Neural cell (in vitro differentiated cells): ENCODE results near the gene PTGR1. TPM values are rescaled to one million over a fixed set of nuclear protein-coding genes. Genes with fewer than 3 reads are reported as not detected.

Experiments used
- H2AFZ ChIP-seq: fragments of 200-600, 300-800 bp; sonication (generic), shearing (Covaris generic); 2 replicates; pipeline ENCODE4 v1.6.0; 2014; ENCODE audit warnings: low read depth, mild to moderate bottlenecking, antibody characterized with exemption, low read length, moderate library complexity
- H3F3A ChIP-seq: fragments of 200-600 bp; shearing (Covaris generic); 2 replicates; pipeline ENCODE4 v1.6.1; 2016; ENCODE audit warnings: mild to moderate bottlenecking, moderate library complexity, mixed read lengths, antibody characterized with exemption, low read length; ENCODE audit not compliant: insufficient read depth, poor library complexity, severe bottlenecking
- H3K27ac ChIP-seq: fragments of 200-600, 300-800 bp; sonication (generic), shearing (Covaris generic); 2 replicates; pipeline ENCODE4 v1.5.1; 2014; ENCODE audit warnings: mild to moderate bottlenecking, low read length, moderate library complexity
- H3K27me3 ChIP-seq: fragments of 300-800, 200-600 bp; sonication (generic), shearing (Covaris generic); 2 replicates; pipeline ENCODE4 v1.6.0; 2014; ENCODE audit warnings: mild to moderate bottlenecking, low read depth, low read length, moderate library complexity; ENCODE audit not compliant: insufficient read depth
- H3K36me3 ChIP-seq: fragments of 300-800, 200-600 bp; sonication (generic), shearing (Covaris generic); 2 replicates; pipeline ENCODE4 v1.5.1; 2014; ENCODE audit warnings: mild to moderate bottlenecking, antibody characterized with exemption, low read length, moderate library complexity; ENCODE audit not compliant: insufficient read depth
- H3K4me2 ChIP-seq: fragments of 300-800, 200-600 bp; sonication (generic), shearing (Covaris generic); 2 replicates; pipeline ENCODE4 v1.6.0; 2014; ENCODE audit warnings: mild to moderate bottlenecking, low read length
- H3K4me3 ChIP-seq: fragments of 300-800, 200-600 bp; sonication (generic), shearing (Covaris generic); 2 replicates; pipeline ENCODE4 v1.5.1; 2014; ENCODE audit warnings: mild to moderate bottlenecking, low read length, moderate library complexity
- H3K79me2 ChIP-seq: fragments of 200-600 bp; shearing (Covaris generic); replicated peaks from 2 replicates; pipeline ENCODE4 v1.6.0; 2014; ENCODE audit warnings: mild to moderate bottlenecking, low read length, moderate library complexity; ENCODE audit not compliant: insufficient read depth
- H3K9ac ChIP-seq: fragments of 300-800, 200-600 bp; sonication (generic), shearing (Covaris generic); 2 replicates; pipeline ENCODE4 v1.6.1; 2016; ENCODE audit warnings: mild to moderate bottlenecking, low read length, mixed read lengths
- H3K9me2 ChIP-seq: fragments of 200-600 bp; shearing (Covaris generic); 2 replicates; pipeline ENCODE4 v1.6.1; 2016; ENCODE audit warnings: mild to moderate bottlenecking, low read length, mixed read lengths; ENCODE audit not compliant: insufficient read depth
- H3K9me3 ChIP-seq: fragments of 200-600, 300-800 bp; sonication (generic), shearing (Covaris generic); 2 replicates; pipeline ENCODE4 v1.6.1; 2016; ENCODE audit warnings: mild to moderate bottlenecking, mixed run types, low read length, moderate library complexity, mixed read lengths
- H4K20me1 ChIP-seq: fragments of 200-600 bp; shearing (Covaris generic); 2 replicates; pipeline ENCODE4 v1.6.1; 2016; ENCODE audit warnings: mild to moderate bottlenecking, mixed run types; ENCODE audit not compliant: insufficient read depth
- EP300 ChIP-seq: fragments of 450-650 bp; conservative IDR thresholded peaks from 2 replicates; pipeline ENCODE4 v1.6.1; 2014; ENCODE audit warnings: antibody characterized with exemption, mild to moderate bottlenecking, moderate library complexity; ENCODE audit not compliant: poor library complexity, severe bottlenecking
- EZH2 ChIP-seq: fragments of 200-600, 300-800 bp; shearing (Covaris generic), sonication (generic); IDR thresholded peaks from 2 replicates; pipeline ENCODE4 v1.6.1; 2014; ENCODE audit warnings: antibody characterized with exemption, low read length, borderline replicate concordance, mild to moderate bottlenecking; ENCODE audit not compliant: insufficient read depth, poor library complexity, severe bottlenecking
- MXI1 ChIP-seq: fragments of 450-650 bp; conservative IDR thresholded peaks from 2 replicates; pipeline ENCODE4 v1.6.1; 2014; ENCODE audit warnings: antibody characterized with exemption, mild to moderate bottlenecking; ENCODE audit not compliant: poor library complexity, severe bottlenecking
- POLR2AphosphoS5 ChIP-seq: IDR thresholded peaks from 2 replicates; pipeline ENCODE4 v1.6.1; 2012
- RAD21 ChIP-seq: fragments of 450-650 bp; conservative IDR thresholded peaks from 2 replicates; pipeline ENCODE4 v1.6.1; 2014; ENCODE audit warnings: antibody characterized with exemption, mild to moderate bottlenecking, moderate library complexity
- REST ChIP-seq: IDR thresholded peaks from 2 replicates; pipeline ENCODE4 v1.6.1; 2012; ENCODE audit warnings: borderline replicate concordance
- SMC3 ChIP-seq: fragments of 450-650 bp; conservative IDR thresholded peaks from 2 replicates; pipeline ENCODE4 v1.6.1; 2014; ENCODE audit warnings: antibody characterized with exemption, mild to moderate bottlenecking, moderate library complexity; ENCODE audit not compliant: poor library complexity
- TAF1 ChIP-seq: IDR thresholded peaks from 2 replicates; pipeline ENCODE4 v1.6.1; 2012; ENCODE audit warnings: low read depth
- polyA plus RNA-seq: library from polyadenylated mRNA; depleted of rRNA; stranded (reverse); fragments of >200 nt; gene quantifications from 2 replicates; pipeline ENCODE4 v1.2.3, GENCODE V29; 2014
- TF ChIP-seq, protein P1 (sequence below): fragments of 450-650 bp; IDR thresholded peaks from 2 replicates; pipeline ENCODE4 v1.5.1; 2014; ENCODE audit warnings: antibody characterized with exemption, mild to moderate bottlenecking, moderate library complexity; ENCODE audit not compliant: poor library complexity, severe bottlenecking

PTGR1 gene
- polyA plus RNA-seq, 1 donor from 2014 or later, result 6.6 TPM

DNA sequence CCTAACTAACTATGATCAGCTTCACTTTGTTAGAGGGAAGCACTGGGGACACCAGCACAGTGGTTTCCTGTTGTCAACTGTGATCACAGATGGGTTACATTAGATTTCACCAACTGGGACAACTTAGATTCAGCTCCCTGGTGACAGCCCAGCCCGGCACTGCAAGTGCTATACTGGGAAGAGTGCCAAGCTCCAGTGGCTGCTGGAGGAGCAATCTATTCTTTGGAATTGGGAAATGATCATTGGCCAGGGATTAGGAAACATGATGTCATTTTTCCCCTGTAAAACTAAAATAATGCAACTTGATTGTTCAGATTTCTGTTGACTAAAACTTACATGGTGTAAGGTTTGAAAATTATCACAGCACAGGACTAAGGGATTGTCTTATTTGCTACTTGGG is 33.2 kb downstream of the PTGR1 start:
- H3F3A ChIP-seq, result no peaks in the 10 kb centered on the region
- TF ChIP-seq, protein P1, sequence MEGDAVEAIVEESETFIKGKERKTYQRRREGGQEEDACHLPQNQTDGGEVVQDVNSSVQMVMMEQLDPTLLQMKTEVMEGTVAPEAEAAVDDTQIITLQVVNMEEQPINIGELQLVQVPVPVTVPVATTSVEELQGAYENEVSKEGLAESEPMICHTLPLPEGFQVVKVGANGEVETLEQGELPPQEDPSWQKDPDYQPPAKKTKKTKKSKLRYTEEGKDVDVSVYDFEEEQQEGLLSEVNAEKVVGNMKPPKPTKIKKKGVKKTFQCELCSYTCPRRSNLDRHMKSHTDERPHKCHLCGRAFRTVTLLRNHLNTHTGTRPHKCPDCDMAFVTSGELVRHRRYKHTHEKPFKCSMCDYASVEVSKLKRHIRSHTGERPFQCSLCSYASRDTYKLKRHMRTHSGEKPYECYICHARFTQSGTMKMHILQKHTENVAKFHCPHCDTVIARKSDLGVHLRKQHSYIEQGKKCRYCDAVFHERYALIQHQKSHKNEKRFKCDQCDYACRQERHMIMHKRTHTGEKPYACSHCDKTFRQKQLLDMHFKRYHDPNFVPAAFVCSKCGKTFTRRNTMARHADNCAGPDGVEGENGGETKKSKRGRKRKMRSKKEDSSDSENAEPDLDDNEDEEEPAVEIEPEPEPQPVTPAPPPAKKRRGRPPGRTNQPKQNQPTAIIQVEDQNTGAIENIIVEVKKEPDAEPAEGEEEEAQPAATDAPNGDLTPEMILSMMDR, result no peak
- TF ChIP-seq REST (no peak), EP300 (no peak), POLR2AphosphoS5 (no peak), MXI1 (no peak), SMC3 (no peak), RAD21 (no peak), EZH2 (no peak), TAF1 (no peak)
- H3K27ac ChIP-seq, result no peak overlapping the region

GRCh38 chr9:111561165-111561719 is 38.2 kb downstream of the PTGR1 start:
- TF ChIP-seq, protein P1, result no peak
- no peak for TF ChIP-seq MXI1
- no peak for TF ChIP-seq SMC3
- no peak for TF ChIP-seq EZH2
- TF ChIP-seq RAD21, result no peak
- no peak for TF ChIP-seq EP300
- no peak for TF ChIP-seq REST
- no peak for TF ChIP-seq POLR2AphosphoS5
- no peak for TF ChIP-seq TAF1
- H3K4me2 ChIP-seq, result no peak overlapping the region
- no peaks in the 10 kb centered on the region for H3F3A ChIP-seq
- no peaks in the 10 kb centered on the region for H3K9me2 ChIP-seq
- H2AFZ ChIP-seq, result no peak overlapping the region
- H3K27me3 ChIP-seq, result no peaks in the 10 kb centered on the region
- no peak overlapping the region for H3K27ac ChIP-seq
- H3K4me3 ChIP-seq, result no peak overlapping the region
- H3K9ac ChIP-seq, result no peak overlapping the region
- H3K36me3 ChIP-seq, result no peaks in the 10 kb centered on the region
- no peaks in the 10 kb centered on the region for H3K9me3 ChIP-seq
- H4K20me1 ChIP-seq, result no peaks in the 10 kb centered on the region
- no peaks in the 10 kb centered on the region for H3K79me2 ChIP-seq

More for the DNA sequence above, 33.2 kb downstream of the PTGR1 start:
- no peak overlapping the region for H3K9ac ChIP-seq
- H3K36me3 ChIP-seq, result no peaks in the 10 kb centered on the region
- H3K9me2 ChIP-seq, result no peaks in the 10 kb centered on the region
- H2AFZ ChIP-seq, result no peak overlapping the region
- no peaks in the 10 kb centered on the region for H3K27me3 ChIP-seq
- no peaks in the 10 kb centered on the region for H4K20me1 ChIP-seq
- no peak overlapping the region for H3K4me2 ChIP-seq
- no peak overlapping the region for H3K4me3 ChIP-seq
- H3K9me3 ChIP-seq, result no peaks in the 10 kb centered on the region
- H3K79me2 ChIP-seq, result no peaks in the 10 kb centered on the region
